Colonic mucosa (tissue), 4 donors: ENCODE measurements around the gene TAS1R2. TPM values are rescaled to one million over a fixed set of nuclear protein-coding genes. Genes with fewer than 3 reads are reported as not detected.

Experiments used
- DNase-seq: peaks from one replicate; pipeline ENCODE4 v3.0.0-alpha.2; 2020
- H3K27ac ChIP-seq: fragments of 200-600 bp; one replicate; pipeline ENCODE4 v1.8.0; 2021
- H3K27me3 ChIP-seq: fragments of 200-600 bp; one replicate; pipeline ENCODE4 v1.8.0; 2021
- H3K36me3 ChIP-seq: fragments of 200-600 bp; one replicate; pipeline ENCODE4 v1.8.0; 2021
- H3K4me1 ChIP-seq: fragments of 200-600 bp; one replicate; pipeline ENCODE4 v1.8.0; 2021; ENCODE audit warnings: mild to moderate bottlenecking
- H3K4me3 ChIP-seq: fragments of 200-600 bp; one replicate; pipeline ENCODE4 v1.8.0; 2021
- H3K9ac ChIP-seq, 2 donors: one replicate each; pipeline ENCODE4 v1.7.0; 2013; ENCODE audit warnings: control low read depth in 2 of 2, low read depth in 2 of 2, low read length in 2 of 2
- H3K9me3 ChIP-seq: fragments of 200-600 bp; one replicate; pipeline ENCODE4 v1.8.0; 2021
- CTCF ChIP-seq: fragments of 200-600 bp; IDR thresholded peaks from one replicate; pipeline ENCODE4 v1.8.0; 2022; ENCODE audit warnings: antibody characterized with exemption, mild to moderate bottlenecking
- intact Hi-C: fragments of 100-400 bp; cut with DNase I; formaldehyde crosslinking; loops from one replicate; pipeline ENCODE4 v1.14.1; 2022
- total RNA-seq, 2 donors: library from RNA; stranded (reverse); fragmentation: NEBNext Ultra II Directional in 1 of 2; extraction: Animal tissue kit (Norgen Biotek cat#: 25700) in 1 of 2; gene quantifications; one replicate each; pipeline ENCODE4 v1.2.1, GENCODE V29; 2021
- donor health status: healthy.
- donor health status: DM: no; HTN: no; CAD: no.
- donor health status: DM: no; HTN: no; CAD: no.

TAS1R2 gene
- total RNA-seq, 2 donors from 2014 or later = not detected

- H3K9ac ChIP-seq = no peak overlapping the region
- H3K27me3 ChIP-seq = no peaks in the 10 kb centered on the region
- no peaks in the 10 kb centered on the region for H3K4me1 ChIP-seq
- no peaks in the 10 kb centered on the region for H3K9me3 ChIP-seq
- no peak for DNase-seq
- intact Hi-C loops = no loop called here
- no peaks in the 10 kb centered on the region for H3K36me3 ChIP-seq
- TF ChIP-seq CTCF = no peak
- no peak overlapping the region for H3K4me3 ChIP-seq
- H3K27ac ChIP-seq = no peak overlapping the region
Measured at GRCh38 chr1:18799454-18799853, 60.0 kb downstream of the TAS1R2 start.

- intact Hi-C loops = no loop called here
- TF ChIP-seq CTCF = no peak
- Histone ChIP-seq H3K4me1 (no peaks in the 10 kb centered on the region), H3K4me3 (no peak overlapping the region), H3K9me3 (no peaks in the 10 kb centered on the region), H3K9ac (no peak overlapping the region), H3K36me3 (no peaks in the 10 kb centered on the region), H3K27me3 (no peaks in the 10 kb centered on the region), H3K27ac (no peak overlapping the region)
- no peak for DNase-seq
Measured at GRCh38 chr1:18798946-18799345, 60.5 kb downstream of the TAS1R2 start.

- intact Hi-C loops = no loop called here
Measured at GRCh38 chr1:18798533-18798932, 60.9 kb downstream of the TAS1R2 start.

DNA sequence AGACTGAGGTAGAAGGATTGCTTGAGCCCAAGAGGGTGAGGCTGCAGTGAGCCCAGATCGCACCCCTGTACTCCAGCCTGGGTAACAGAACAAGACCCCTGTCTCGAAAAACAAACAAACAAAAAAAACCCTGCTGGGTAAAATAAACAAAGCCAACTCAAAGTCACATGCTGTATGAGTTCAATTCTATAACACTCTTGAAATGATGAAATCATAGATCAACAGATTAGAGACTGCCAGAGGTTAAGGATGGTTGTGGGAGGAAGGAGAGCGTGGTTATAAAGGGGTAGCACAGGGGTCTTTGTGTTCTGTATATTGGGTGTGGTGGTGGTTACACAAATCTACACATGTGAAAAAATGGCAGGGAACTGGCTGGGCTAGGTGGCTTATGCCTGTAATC lies 62.5 kb downstream of the TAS1R2 start:
- no peaks in the 10 kb centered on the region for H3K27me3 ChIP-seq
- no peak overlapping the region for H3K9ac ChIP-seq
- H3K36me3 ChIP-seq = no peaks in the 10 kb centered on the region
- DNase-seq = no peak
- TF ChIP-seq CTCF = no peak
- intact Hi-C loops = no loop called here
- H3K4me1 ChIP-seq = no peaks in the 10 kb centered on the region
- H3K9me3 ChIP-seq = no peaks in the 10 kb centered on the region
- no peak overlapping the region for H3K27ac ChIP-seq
- no peak overlapping the region for H3K4me3 ChIP-seq

More at GRCh38 chr1:18798533-18798932, 60.9 kb downstream of the TAS1R2 start:
- Histone ChIP-seq H3K27ac (no peak overlapping the region), H3K27me3 (no peaks in the 10 kb centered on the region), H3K9ac (no peak overlapping the region), H3K4me3 (no peak overlapping the region), H3K4me1 (no peaks in the 10 kb centered on the region), H3K36me3 (no peaks in the 10 kb centered on the region), H3K9me3 (no peaks in the 10 kb centered on the region)
- TF ChIP-seq CTCF = no peak
- DNase-seq = no peak

DNA sequence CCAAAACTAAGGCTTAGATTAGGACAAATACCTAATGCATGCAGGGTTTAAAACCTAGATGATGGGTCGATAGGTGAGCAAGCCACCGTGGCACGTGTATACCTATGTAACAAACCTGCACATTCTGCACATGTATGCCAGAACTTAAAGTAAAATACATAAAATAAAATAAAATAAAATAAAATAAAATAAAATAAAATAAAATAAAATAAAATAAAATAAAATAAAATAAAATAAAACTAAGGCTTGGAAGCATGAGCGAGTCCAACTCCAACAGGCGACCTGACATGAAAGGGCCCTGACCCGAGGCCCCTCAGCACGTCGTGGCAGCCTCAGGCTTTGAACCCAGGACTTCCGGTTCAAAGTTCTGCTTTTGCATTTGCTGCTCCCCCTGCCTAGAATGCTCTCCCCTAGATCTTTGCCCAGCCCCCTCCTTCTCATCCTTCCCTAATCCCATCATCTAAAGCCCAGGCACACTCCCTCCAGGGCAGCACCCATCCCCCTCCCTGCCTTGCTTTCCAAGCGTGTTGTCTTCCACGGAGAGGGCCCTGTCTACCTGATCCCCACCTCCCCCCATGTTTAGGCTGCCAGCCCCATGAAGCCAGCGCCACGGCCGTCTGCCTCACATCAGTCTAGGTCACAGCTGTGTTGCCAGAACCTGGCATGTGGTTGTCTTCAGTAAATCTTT lies 64.3 kb downstream of the TAS1R2 start:
- no peak for DNase-seq
- Histone ChIP-seq H3K4me3 (no peak overlapping the region), H3K36me3 (no peaks in the 10 kb centered on the region), H3K27ac (no peak overlapping the region), H3K9ac (no peak overlapping the region), H3K27me3 (no peaks in the 10 kb centered on the region), H3K4me1 (no peaks in the 10 kb centered on the region), H3K9me3 (no peaks in the 10 kb centered on the region)
- intact Hi-C loops = no loop called here
- no peak for TF ChIP-seq CTCF
